ENCODE measurements around the gene MCHR2.
A peak's percentile ranks its signal among the peaks of the same experiment; 100 is the strongest.

MCHR2 gene

GRCh38 chr6:100001915-100002388 is 7.9 kb upstream of the MCHR2 start:
- H3K4me3 ChIP-seq (ENCODE audit: low read depth, low read length) = no peak overlapping the region
- peak; percentile 16 for DNase-seq (ENCODE audit: low read depth, low spot score)
- POLR2A ChIA-PET = no interaction called here
- CTCF ChIA-PET = interaction anchor here (0.7 to 7.7 kb wide), 34 partner anchors 10 to 871 kb away, joined by 3 to 256 read pairs (median 4); no protein-coding TSS in a partner anchor
- TF ChIP-seq CTCF (IDR thresholded peaks at IDR 0.05; ENCODE audit: insufficient read depth, low read length, missing control alignments) = peak; percentile 88

- no peak overlapping the region for H3K4me3 ChIP-seq (ENCODE audit: low read depth, low read length)
- DNase-seq (ENCODE audit: low read depth, low spot score) = no peak
- POLR2A ChIA-PET = no interaction called here
- TF ChIP-seq CTCF (IDR thresholded peaks at IDR 0.05; ENCODE audit: insufficient read depth, low read length, missing control alignments) = no peak
- CTCF ChIA-PET = interaction anchor here (1.3 to 3.2 kb wide), 4 partner anchors 15 to 129 kb away, joined by 3 to 19 read pairs (median 9); no protein-coding TSS in a partner anchor
Observed at GRCh38 chr6:99997141-99997540, 3.1 kb upstream of the MCHR2 start.

GRCh38 chr6:99995916-99996315 is 1.9 kb upstream of the MCHR2 start:
- TF ChIP-seq CTCF (IDR thresholded peaks at IDR 0.05; ENCODE audit: insufficient read depth, low read length, missing control alignments) = no peak
- CTCF ChIA-PET = interaction anchor here (1.3 to 3.2 kb wide), 4 partner anchors 16 to 128 kb away, joined by 3 to 19 read pairs (median 9); no protein-coding TSS in a partner anchor
- POLR2A ChIA-PET = no interaction called here
- no peak overlapping the region for H3K4me3 ChIP-seq (ENCODE audit: low read depth, low read length)
- no peak for DNase-seq (ENCODE audit: low read depth, low spot score)

- no peak for DNase-seq (ENCODE audit: low read depth, low spot score)
- ChIA-PET POLR2A (no interaction called here), CTCF (interaction anchor here (2.0 kb wide), 1 partner anchor 125 kb away, joined by 5 read pairs; no protein-coding TSS in a partner anchor)
- H3K4me3 ChIP-seq (ENCODE audit: low read depth, low read length) = no peak overlapping the region
- no peak for TF ChIP-seq CTCF (IDR thresholded peaks at IDR 0.05; ENCODE audit: insufficient read depth, low read length, missing control alignments)
Observed at GRCh38 chr6:99993146-99993532, 884 bp downstream of the MCHR2 start.

- no peak overlapping the region for H3K4me3 ChIP-seq (ENCODE audit: low read depth, low read length)
- DNase-seq (ENCODE audit: low read depth, low spot score) = no peak
- ChIA-PET CTCF (interaction anchor here (0.9 to 1.5 kb wide), 3 partner anchors 10 to 109 kb away, joined by 3 to 7 read pairs (median 5); no protein-coding TSS in a partner anchor), POLR2A (no interaction called here)
- no peak for TF ChIP-seq CTCF (IDR thresholded peaks at IDR 0.05; ENCODE audit: insufficient read depth, low read length, missing control alignments)
Observed at GRCh38 chr6:99991955-99992354, 2.1 kb downstream of the MCHR2 start.

- TF ChIP-seq CTCF (IDR thresholded peaks at IDR 0.05; ENCODE audit: insufficient read depth, low read length, missing control alignments) = no peak
- POLR2A ChIA-PET = no interaction called here
- H3K4me3 ChIP-seq (ENCODE audit: low read depth, low read length) = no peak overlapping the region
- no peak for DNase-seq (ENCODE audit: low read depth, low spot score)
- CTCF ChIA-PET = interaction anchor here (1.1 to 3.0 kb wide), 2 partner anchors 20 to 36 kb away, joined by 3 to 18 read pairs; no protein-coding TSS in a partner anchor
Observed at GRCh38 chr6:99980741-99981140, 13.3 kb downstream of the MCHR2 start.

Data from AG04449 (cell line).